Natural killer cell treated with Interleukin-12 subunit alpha and Interleukin-12 subunit beta and Interleukin-15 and Interleukin-18, amount 100 ng/mL, for 72 hours (primary cell): ENCODE data around the gene OR51M1. TPM values are rescaled to one million over a fixed set of nuclear protein-coding genes. Genes with fewer than 3 reads are reported as not detected.
"Not testable (repeated sequence)": the region's sequence is repeated elsewhere in the genome, so short reads cannot be mapped to it uniquely, and the experiment has no call there.

Source experiments
- ATAC-seq, 2 donors: fragments of 150-1000 bp; cut with Tn5 transposase in 1 of 2; sonication (Bioruptor Pico), chemical (Tn5 transposase) in 1 of 2; 2 replicates each; pipeline ENCODE4 v1.10.0; 2021
- DNase-seq: peaks from one replicate; pipeline ENCODE4 v3.0.0; 2022; ENCODE audit warnings: low spot score
- H3K27ac Mint-ChIP-seq, 2 donors: 1 replicate in 1 of 2; 2 replicates in 1 of 2; pipeline ENCODE4 v1.8.0; 2022; ENCODE audit warnings: mixed read lengths in 2 of 2, mild to moderate bottlenecking in 1 of 2, moderate library complexity in 1 of 2
- H3K27me3 Mint-ChIP-seq, 2 donors: 1 replicate in 1 of 2; 2 replicates in 1 of 2; pipeline ENCODE4 v1.8.0; 2022; ENCODE audit warnings: mixed read lengths in 2 of 2
- H3K36me3 Mint-ChIP-seq: one replicate; pipeline ENCODE4 v1.8.0; 2022; ENCODE audit warnings: mixed read lengths
- H3K4me1 Mint-ChIP-seq, 2 donors: 1 replicate in 1 of 2; 2 replicates in 1 of 2; pipeline ENCODE4 v1.8.0; 2022; ENCODE audit warnings: low read depth in 2 of 2, mixed read lengths in 2 of 2, mild to moderate bottlenecking in 1 of 2
- H3K4me3 Mint-ChIP-seq: one replicate; pipeline ENCODE4 v1.8.0; 2022; ENCODE audit warnings: mixed read lengths
- H3K9me3 Mint-ChIP-seq: 2 replicates; pipeline ENCODE4 v1.8.0; 2022; ENCODE audit warnings: mixed read lengths
- total RNA-seq, 2 donors: library from RNA; stranded (reverse); gene quantifications; one replicate each; pipeline ENCODE4 v1.2.3, GENCODE V29; 2022

OR51M1 gene
- total RNA-seq = not detected

- DNase-seq (no peak), ATAC-seq (no peak)
- Mint-ChIP-seq H3K36me3 (no peaks in the 10 kb centered on the region), H3K27me3 (peaks cover 0 to 3% of the 10 kb centered on the region in 2 donors), H3K4me3 (no peak within 1 kb of the TSS), H3K9me3 (no peaks in the 10 kb centered on the region), H3K4me1 (no peaks in the 10 kb centered on the region), H3K27ac (no peak within 1 kb of the TSS)
These were observed at the start of gene OR51M1 for GRCh38 chr11:5383576-5383975. OR51M1 (plus strand) TSS chr11:5383812; CDS start chr11:5389399, 5,587 bp downstream.

GRCh38 chr11:5335170-5335569 lies 48.4 kb upstream of the OR51M1 start:
- H3K27me3 Mint-ChIP-seq = peaks cover 0 to 2% of the 10 kb centered on the region in 2 donors
- no peaks in the 10 kb centered on the region for H3K36me3 Mint-ChIP-seq
- no peaks in the 10 kb centered on the region for H3K9me3 Mint-ChIP-seq
- no peak overlapping the region for H3K4me3 Mint-ChIP-seq
- DNase-seq = no peak
- H3K27ac Mint-ChIP-seq = no peak overlapping the region
- ATAC-seq = no peak
- no peaks in the 10 kb centered on the region for H3K4me1 Mint-ChIP-seq

GRCh38 chr11:5336331-5336730 lies 47.3 kb upstream of the OR51M1 start:
- Mint-ChIP-seq H3K36me3 (no peaks in the 10 kb centered on the region), H3K4me3 (no peak overlapping the region), H3K4me1 (no peaks in the 10 kb centered on the region), H3K27me3 (peaks cover 0 to 2% of the 10 kb centered on the region in 2 donors), H3K27ac (no peak overlapping the region), H3K9me3 (no peaks in the 10 kb centered on the region)
- ATAC-seq = no peak
- no peak for DNase-seq

GRCh38 chr11:5337253-5337652 lies 46.4 kb upstream of the OR51M1 start:
- not testable (repeated sequence) for H3K9me3 Mint-ChIP-seq, DNase-seq, H3K27ac Mint-ChIP-seq, H3K4me3 Mint-ChIP-seq, H3K36me3 Mint-ChIP-seq, ATAC-seq, H3K4me1 Mint-ChIP-seq, H3K27me3 Mint-ChIP-seq

GRCh38 chr11:5339771-5340322 lies 43.8 kb upstream of the OR51M1 start:
- no peaks in the 10 kb centered on the region for H3K36me3 Mint-ChIP-seq
- DNase-seq (no peak), ATAC-seq (no peak)
- H3K27me3 Mint-ChIP-seq = peaks cover 0 to 7% of the 10 kb centered on the region in 2 donors
- no peak overlapping the region for H3K4me3 Mint-ChIP-seq
- no peak overlapping the region for H3K27ac Mint-ChIP-seq
- H3K4me1 Mint-ChIP-seq = no peaks in the 10 kb centered on the region
- H3K9me3 Mint-ChIP-seq = no peaks in the 10 kb centered on the region

GRCh38 chr11:5343474-5344335 lies 39.9 kb upstream of the OR51M1 start, which contains the start of gene OR51B5:
OR51B5 (minus strand) TSS chr11:5343524; CDS start chr11:5343524, 0 bp downstream.
- H3K36me3 Mint-ChIP-seq = no peaks in the 10 kb centered on the region
- ATAC-seq = no peak

GRCh38 chr11:5345831-5346230 lies 37.8 kb upstream of the OR51M1 start:
- Mint-ChIP-seq H3K27me3 (peaks cover 13 to 14% of the 10 kb centered on the region in 2 donors), H3K4me3 (no peak overlapping the region), H3K27ac (no peak overlapping the region), H3K4me1 (no peaks in the 10 kb centered on the region), H3K36me3 (no peaks in the 10 kb centered on the region), H3K9me3 (peaks cover 3% of the 10 kb centered on the region)
- ATAC-seq = no peak
- no peak for DNase-seq

More at GRCh38 chr11:5343474-5344335, 39.9 kb upstream of the OR51M1 start, which contains the start of gene OR51B5:
- DNase-seq = no peak
- no peak within 1 kb of the TSS for H3K27ac Mint-ChIP-seq
- peaks cover 8 to 10% of the 10 kb centered on the region in 2 donors for H3K27me3 Mint-ChIP-seq
- no peaks in the 10 kb centered on the region for H3K4me1 Mint-ChIP-seq
- no peak within 1 kb of the TSS for H3K4me3 Mint-ChIP-seq
- peaks cover 3% of the 10 kb centered on the region for H3K9me3 Mint-ChIP-seq

GRCh38 chr11:5348551-5349194 lies 34.9 kb upstream of the OR51M1 start:
- DNase-seq = no peak
- Mint-ChIP-seq H3K27ac (no peak overlapping the region), H3K4me1 (no peaks in the 10 kb centered on the region), H3K9me3 (peaks cover 8% of the 10 kb centered on the region), H3K27me3 (peaks cover 10 to 14% of the 10 kb centered on the region in 2 donors), H3K36me3 (no peaks in the 10 kb centered on the region), H3K4me3 (no peak overlapping the region)
- no peak for ATAC-seq

GRCh38 chr11:5349550-5349949 lies 34.1 kb upstream of the OR51M1 start:
- H3K9me3 Mint-ChIP-seq = peaks cover 8% of the 10 kb centered on the region
- H3K36me3 Mint-ChIP-seq = no peaks in the 10 kb centered on the region
- H3K27me3 Mint-ChIP-seq = peaks cover 8 to 14% of the 10 kb centered on the region in 2 donors
- H3K27ac Mint-ChIP-seq = no peak overlapping the region
- no peak overlapping the region for H3K4me3 Mint-ChIP-seq
- no peaks in the 10 kb centered on the region for H3K4me1 Mint-ChIP-seq
- DNase-seq = no peak
- ATAC-seq = no peak

- no peak within 1 kb of the TSS for H3K27ac Mint-ChIP-seq
- no peak for DNase-seq
- no peak for ATAC-seq
- H3K36me3 Mint-ChIP-seq = no peaks in the 10 kb centered on the region
- H3K9me3 Mint-ChIP-seq = peaks cover 10% of the 10 kb centered on the region
- peaks cover 8 to 14% of the 10 kb centered on the region in 2 donors for H3K27me3 Mint-ChIP-seq
- H3K4me3 Mint-ChIP-seq = no peak within 1 kb of the TSS
- no peaks in the 10 kb centered on the region for H3K4me1 Mint-ChIP-seq
These were observed 32.4 kb upstream of the OR51M1 start, which contains the start of gene OR51B6 for GRCh38 chr11:5351208-5351607. OR51B6 (plus strand) TSS chr11:5351508; CDS start chr11:5351508, 0 bp downstream.

- H3K4me3 Mint-ChIP-seq, DNase-seq, H3K36me3 Mint-ChIP-seq, H3K27ac Mint-ChIP-seq, ATAC-seq, H3K27me3 Mint-ChIP-seq, H3K4me1 Mint-ChIP-seq: not testable (repeated sequence)
- peaks cover 11% of the 10 kb centered on the region for H3K9me3 Mint-ChIP-seq
These were observed 27.6 kb upstream of the OR51M1 start for GRCh38 chr11:5356031-5356430.

- Mint-ChIP-seq H3K36me3 (no peaks in the 10 kb centered on the region), H3K27me3 (peaks cover 2 to 24% of the 10 kb centered on the region in 2 donors), H3K4me1 (no peaks in the 10 kb centered on the region), H3K27ac (no peak overlapping the region), H3K9me3 (peaks cover 5% of the 10 kb centered on the region), H3K4me3 (no peak overlapping the region)
- ATAC-seq (no peak), DNase-seq (no peak)
These were observed 21.5 kb upstream of the OR51M1 start for GRCh38 chr11:5362017-5362625.

- DNase-seq (no peak), ATAC-seq (no peak)
- Mint-ChIP-seq H3K4me3 (no peak overlapping the region), H3K9me3 (peaks cover 2% of the 10 kb centered on the region), H3K27me3 (peaks cover 2 to 17% of the 10 kb centered on the region in 2 donors), H3K36me3 (no peaks in the 10 kb centered on the region), H3K4me1 (no peaks in the 10 kb centered on the region), H3K27ac (no peak overlapping the region)
These were observed 19.9 kb upstream of the OR51M1 start for GRCh38 chr11:5363679-5364078.
